ENCODE data around the gene GREB1. TPM values are rescaled to one million over a fixed set of nuclear protein-coding genes. Genes with fewer than 3 reads are reported as not detected.

Gene GREB1
- total and polyA plus RNA-seq, 2 experiments from 2014 or later, result 12.0 to 35.0 TPM

GRCh38 chr2:11621410-11621809, 87.6 kb downstream of the GREB1 start (continued):
- no peak for TF ChIP-seq ETS1 (IDR thresholded peaks at IDR 0.05)
- no peak for TF ChIP-seq ZNF331 (CRISPR knock-in tag; IDR thresholded peaks at IDR 0.05; ENCODE audit: low read depth)
- no peak for TF ChIP-seq JUNB (IDR thresholded peaks at IDR 0.05; ENCODE audit: unreplicated experiment)

- no peaks in the 10 kb centered on the region for H3K79me2 ChIP-seq (replicated peaks; ENCODE audit: insufficient read depth)
- no peaks in the 10 kb centered on the region for H3K4me1 ChIP-seq (ENCODE audit: insufficient read depth)
- no peaks in the 10 kb centered on the region for H3K9me2 ChIP-seq (ENCODE audit: insufficient read depth)
- no peak for TF ChIP-seq ETS1 (IDR thresholded peaks at IDR 0.05)
- TF ChIP-seq CTCF (conservative IDR thresholded peaks at IDR 0.05; ENCODE audit: low read depth in 2 of 2), result no peak
- no peak for TF ChIP-seq NANOG (IDR thresholded peaks at IDR 0.05; ENCODE audit: borderline replicate concordance)
- no peak for TF ChIP-seq ZNF114 (CRISPR knock-in tag; IDR thresholded peaks at IDR 0.05)
- no peak for TF ChIP-seq ZNF331 (CRISPR knock-in tag; IDR thresholded peaks at IDR 0.05; ENCODE audit: low read depth)
- TF ChIP-seq POLR2AphosphoS5 (IDR thresholded peaks at IDR 0.05; ENCODE audit: low read depth), result no peak
- no peak for TF ChIP-seq EZH2 (IDR thresholded peaks at IDR 0.05; ENCODE audit: low read depth, unreplicated experiment)
- no peak for TF ChIP-seq CREB1 (CRISPR knock-in tag; IDR thresholded peaks at IDR 0.05; ENCODE audit: low read depth)
- no peak for TF ChIP-seq REST (IDR thresholded peaks at IDR 0.05; ENCODE audit: unreplicated experiment)
- H3K9me3 Mint-ChIP-seq, result peaks cover 10% of the 10 kb centered on the region
- H4K20me1 ChIP-seq (replicated peaks; ENCODE audit: insufficient read depth), result 0 out of 2 replicates have a peak, but pooled peaks cover 4% of the 10 kb centered on the region
- no peaks in the 10 kb centered on the region for H3F3A ChIP-seq (replicated peaks; ENCODE audit: low read depth)
- H2AFZ ChIP-seq, result no peak overlapping the region
- peaks cover 53% of the 10 kb centered on the region for H3K36me3 Mint-ChIP-seq (ENCODE audit: low read depth)
- H3K4me3 Mint-ChIP-seq, result no peak overlapping the region
- H3K4me3 ChIP-seq, result no peak overlapping the region
- no peak overlapping the region for H3K27ac ChIP-seq (ENCODE audit: low read depth)
- no peaks in the 10 kb centered on the region for H3K4me1 Mint-ChIP-seq
- H3K27me3 Mint-ChIP-seq (ENCODE audit: insufficient read depth, low read depth, poor library complexity), result peaks cover 3% of the 10 kb centered on the region
- no peak overlapping the region for H3K27ac Mint-ChIP-seq
- peaks cover 25% of the 10 kb centered on the region for H3K36me3 ChIP-seq (ENCODE audit: insufficient read depth)
- ATAC-seq (no peak), DNase-seq (ENCODE audit: low spot score) (no peak)
- H3K4me2 ChIP-seq, result no peak overlapping the region
- no peaks in the 10 kb centered on the region for H3K27me3 ChIP-seq (ENCODE audit: insufficient read depth)
Observed at GRCh38 chr2:11622611-11623010, 88.8 kb downstream of the GREB1 start.
